ENCODE data around the gene SLC15A1.

Gene SLC15A1

GRCh38 chr13:98657506-98658085, 94.9 kb downstream of the SLC15A1 start:
- Histone ChIP-seq H3K4me3 (ENCODE audit: low read depth, low read length) (no peak overlapping the region), H3K9me3 (ENCODE audit: control insufficient read depth, insufficient read depth, low read depth, low read length) (peaks cover 15% of the 10 kb centered on the region), H3K9ac (ENCODE audit: low read length) (no peak overlapping the region), H3K27ac (ENCODE audit: low read depth, low read length) (no peak overlapping the region), H3K4me1 (ENCODE audit: control insufficient read depth, insufficient read depth, low read length) (peaks cover 4% of the 10 kb centered on the region; the same call in 1 of the 2 replicates), H3K36me3 (ENCODE audit: control insufficient read depth, insufficient read depth, low read length) (no peaks in the 10 kb centered on the region), H3K27me3 (ENCODE audit: control insufficient read depth, insufficient read depth, low read length) (no peaks in the 10 kb centered on the region)

GRCh38 chr13:98656223-98656622, 96.2 kb downstream of the SLC15A1 start:
- Histone ChIP-seq H3K4me3 (ENCODE audit: low read depth, low read length) (no peak overlapping the region), H3K9me3 (ENCODE audit: control insufficient read depth, insufficient read depth, low read depth, low read length) (peaks cover 15% of the 10 kb centered on the region), H3K4me1 (ENCODE audit: control insufficient read depth, insufficient read depth, low read length) (peaks cover 4% of the 10 kb centered on the region; the same call in 1 of the 2 replicates), H3K27ac (ENCODE audit: low read depth, low read length) (no peak overlapping the region), H3K27me3 (ENCODE audit: control insufficient read depth, insufficient read depth, low read length) (no peaks in the 10 kb centered on the region), H3K36me3 (ENCODE audit: control insufficient read depth, insufficient read depth, low read length) (no peaks in the 10 kb centered on the region), H3K9ac (ENCODE audit: low read length) (no peak overlapping the region)

GRCh38 chr13:98653463-98653985, 98.9 kb downstream of the SLC15A1 start:
- Histone ChIP-seq H3K4me1 (ENCODE audit: control insufficient read depth, insufficient read depth, low read length) (peaks cover 4% of the 10 kb centered on the region; the same call in 1 of the 2 replicates), H3K9ac (ENCODE audit: low read length) (no peak overlapping the region), H3K9me3 (ENCODE audit: control insufficient read depth, insufficient read depth, low read depth, low read length) (peaks cover 4% of the 10 kb centered on the region), H3K27ac (ENCODE audit: low read depth, low read length) (no peak overlapping the region), H3K36me3 (ENCODE audit: control insufficient read depth, insufficient read depth, low read length) (no peaks in the 10 kb centered on the region), H3K27me3 (ENCODE audit: control insufficient read depth, insufficient read depth, low read length) (no peaks in the 10 kb centered on the region), H3K4me3 (ENCODE audit: low read depth, low read length) (no peak overlapping the region)

GRCh38 chr13:98652721-98653462, 99.6 kb downstream of the SLC15A1 start:
- no peaks in the 10 kb centered on the region for H3K27me3 ChIP-seq (ENCODE audit: control insufficient read depth, insufficient read depth, low read length)
- no peak overlapping the region for H3K9ac ChIP-seq (ENCODE audit: low read length)
- no peak overlapping the region for H3K4me3 ChIP-seq (ENCODE audit: low read depth, low read length)
- no peaks in the 10 kb centered on the region for H3K9me3 ChIP-seq (ENCODE audit: control insufficient read depth, insufficient read depth, low read depth, low read length)
- no peak overlapping the region for H3K27ac ChIP-seq (ENCODE audit: low read depth, low read length)
- no peaks in the 10 kb centered on the region for H3K36me3 ChIP-seq (ENCODE audit: control insufficient read depth, insufficient read depth, low read length)
- peaks cover 4% of the 10 kb centered on the region; the same call in 1 of the 2 replicates for H3K4me1 ChIP-seq (ENCODE audit: control insufficient read depth, insufficient read depth, low read length)

- Histone ChIP-seq H3K9me3 (ENCODE audit: control insufficient read depth, insufficient read depth, low read depth, low read length) (no peaks in the 10 kb centered on the region), H3K9ac (ENCODE audit: low read length) (no peak overlapping the region), H3K36me3 (ENCODE audit: control insufficient read depth, insufficient read depth, low read length) (no peaks in the 10 kb centered on the region), H3K27me3 (ENCODE audit: control insufficient read depth, insufficient read depth, low read length) (no peaks in the 10 kb centered on the region), H3K27ac (ENCODE audit: low read depth, low read length) (no peak overlapping the region), H3K4me1 (ENCODE audit: control insufficient read depth, insufficient read depth, low read length) (peaks cover 4% of the 10 kb centered on the region; the same call in 1 of the 2 replicates), H3K4me3 (ENCODE audit: low read depth, low read length) (no peak overlapping the region)
Observed at GRCh38 chr13:98652276-98652675, 100.2 kb downstream of the SLC15A1 start.

GRCh38 chr13:98651744-98652143, 100.7 kb downstream of the SLC15A1 start:
- Histone ChIP-seq H3K36me3 (ENCODE audit: control insufficient read depth, insufficient read depth, low read length) (no peaks in the 10 kb centered on the region), H3K9ac (ENCODE audit: low read length) (no peak overlapping the region), H3K4me3 (ENCODE audit: low read depth, low read length) (no peak overlapping the region), H3K27ac (ENCODE audit: low read depth, low read length) (no peak overlapping the region), H3K27me3 (ENCODE audit: control insufficient read depth, insufficient read depth, low read length) (no peaks in the 10 kb centered on the region), H3K4me1 (ENCODE audit: control insufficient read depth, insufficient read depth, low read length) (peaks cover 4% of the 10 kb centered on the region; the same call in 1 of the 2 replicates), H3K9me3 (ENCODE audit: control insufficient read depth, insufficient read depth, low read depth, low read length) (no peaks in the 10 kb centered on the region)

- Histone ChIP-seq H3K27ac (ENCODE audit: low read depth, low read length) (no peak overlapping the region), H3K4me1 (ENCODE audit: control insufficient read depth, insufficient read depth, low read length) (peaks cover 4% of the 10 kb centered on the region; the same call in 1 of the 2 replicates), H3K9ac (ENCODE audit: low read length) (no peak overlapping the region), H3K36me3 (ENCODE audit: control insufficient read depth, insufficient read depth, low read length) (no peaks in the 10 kb centered on the region), H3K4me3 (ENCODE audit: low read depth, low read length) (no peak overlapping the region), H3K9me3 (ENCODE audit: control insufficient read depth, insufficient read depth, low read depth, low read length) (no peaks in the 10 kb centered on the region), H3K27me3 (ENCODE audit: control insufficient read depth, insufficient read depth, low read length) (no peaks in the 10 kb centered on the region)
Observed at GRCh38 chr13:98650396-98651107, 101.9 kb downstream of the SLC15A1 start.

- Histone ChIP-seq H3K4me1 (ENCODE audit: control insufficient read depth, insufficient read depth, low read length) (peaks cover 4% of the 10 kb centered on the region; the same call in 1 of the 2 replicates), H3K4me3 (ENCODE audit: low read depth, low read length) (no peak overlapping the region), H3K27me3 (ENCODE audit: control insufficient read depth, insufficient read depth, low read length) (no peaks in the 10 kb centered on the region), H3K9ac (ENCODE audit: low read length) (no peak overlapping the region), H3K36me3 (ENCODE audit: control insufficient read depth, insufficient read depth, low read length) (no peaks in the 10 kb centered on the region), H3K27ac (ENCODE audit: low read depth, low read length) (no peak overlapping the region), H3K9me3 (ENCODE audit: control insufficient read depth, insufficient read depth, low read depth, low read length) (no peaks in the 10 kb centered on the region)
Observed at GRCh38 chr13:98649861-98650260, 102.6 kb downstream of the SLC15A1 start.

- peaks cover 4% of the 10 kb centered on the region; the same call in 1 of the 2 replicates for H3K4me1 ChIP-seq (ENCODE audit: control insufficient read depth, insufficient read depth, low read length)
Observed at GRCh38 chr13:98648686-98649085, 103.8 kb downstream of the SLC15A1 start.

GRCh38 chr13:98648141-98648540, 104.3 kb downstream of the SLC15A1 start:
- no peaks in the 10 kb centered on the region for H3K9me3 ChIP-seq (ENCODE audit: control insufficient read depth, insufficient read depth, low read depth, low read length)
- peaks cover 3% of the 10 kb centered on the region; the same call in 1 of the 2 replicates for H3K4me1 ChIP-seq (ENCODE audit: control insufficient read depth, insufficient read depth, low read length)
- H3K27ac ChIP-seq (ENCODE audit: low read depth, low read length): no peak overlapping the region
- no peak overlapping the region for H3K4me3 ChIP-seq (ENCODE audit: low read depth, low read length)
- no peaks in the 10 kb centered on the region for H3K27me3 ChIP-seq (ENCODE audit: control insufficient read depth, insufficient read depth, low read length)
- H3K36me3 ChIP-seq (ENCODE audit: control insufficient read depth, insufficient read depth, low read length): no peaks in the 10 kb centered on the region
- no peak overlapping the region for H3K9ac ChIP-seq (ENCODE audit: low read length)

More at GRCh38 chr13:98648686-98649085, 103.8 kb downstream of the SLC15A1 start:
- Histone ChIP-seq H3K27me3 (ENCODE audit: control insufficient read depth, insufficient read depth, low read length) (no peaks in the 10 kb centered on the region), H3K4me3 (ENCODE audit: low read depth, low read length) (no peak overlapping the region), H3K9ac (ENCODE audit: low read length) (no peak overlapping the region), H3K9me3 (ENCODE audit: control insufficient read depth, insufficient read depth, low read depth, low read length) (no peaks in the 10 kb centered on the region), H3K36me3 (ENCODE audit: control insufficient read depth, insufficient read depth, low read length) (no peaks in the 10 kb centered on the region), H3K27ac (ENCODE audit: low read depth, low read length) (no peak overlapping the region)

Measured in HUES6 (cell line).